ENCODE data around the gene GATD1. TPM values are rescaled to one million over a fixed set of nuclear protein-coding genes. Genes with fewer than 3 reads are reported as not detected.

GATD1 gene
- total and polyA plus RNA-seq, 9 of the 15 experiments (the other 6 are each of a cell fraction or from before 2014, with no cell fraction given) = 2.8 to 144 (median 36.9) TPM

DNA sequence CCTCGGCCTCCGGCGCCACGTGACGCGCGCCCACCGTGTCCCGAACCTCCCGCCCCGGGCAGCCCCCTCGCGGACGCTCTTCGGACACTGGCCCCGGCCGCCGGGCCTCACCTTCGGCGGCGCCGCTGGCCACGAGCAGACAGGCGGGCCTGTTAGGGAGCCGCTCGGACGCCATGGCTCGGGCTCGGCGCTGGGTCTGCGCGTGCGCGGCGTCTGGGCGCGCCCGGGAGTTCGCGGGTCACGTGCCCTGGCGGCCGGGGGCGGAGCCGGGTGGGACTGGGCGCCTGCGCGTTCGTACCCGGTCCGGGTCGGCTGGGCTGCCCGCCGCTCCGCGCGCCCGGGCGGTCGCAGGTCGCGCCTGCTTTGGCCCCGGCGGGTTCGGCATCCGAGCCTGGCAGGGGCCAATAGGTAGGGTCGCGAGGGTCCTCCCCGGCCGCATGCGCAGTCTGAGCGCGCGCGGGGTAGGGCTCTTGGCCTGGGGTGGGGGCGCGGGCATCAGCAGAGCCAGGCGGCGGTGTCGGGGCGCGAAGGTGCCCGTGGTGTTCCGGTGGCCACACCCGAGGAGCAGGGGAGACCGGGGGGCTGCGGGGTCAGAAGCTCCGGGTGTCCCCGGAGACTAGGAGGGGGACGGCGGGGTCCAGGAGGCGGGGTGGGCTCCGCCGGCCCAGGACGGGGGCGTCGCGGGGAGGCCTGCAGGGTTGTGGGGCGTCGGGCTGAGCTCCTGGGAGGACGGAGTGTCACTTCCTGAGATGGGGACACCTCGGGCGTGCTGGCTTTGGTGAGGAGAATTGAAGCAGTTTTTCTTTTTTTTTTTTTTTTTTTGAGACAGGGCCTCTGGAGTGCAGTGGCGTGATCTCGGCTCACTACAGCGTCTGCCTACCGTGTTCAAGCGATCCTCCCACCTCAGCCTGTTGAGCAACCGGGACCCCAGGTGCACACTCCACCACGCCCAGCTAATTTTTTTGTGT is at the start of gene GATD1 (continued):
- TF ChIP-seq, protein P1, sequence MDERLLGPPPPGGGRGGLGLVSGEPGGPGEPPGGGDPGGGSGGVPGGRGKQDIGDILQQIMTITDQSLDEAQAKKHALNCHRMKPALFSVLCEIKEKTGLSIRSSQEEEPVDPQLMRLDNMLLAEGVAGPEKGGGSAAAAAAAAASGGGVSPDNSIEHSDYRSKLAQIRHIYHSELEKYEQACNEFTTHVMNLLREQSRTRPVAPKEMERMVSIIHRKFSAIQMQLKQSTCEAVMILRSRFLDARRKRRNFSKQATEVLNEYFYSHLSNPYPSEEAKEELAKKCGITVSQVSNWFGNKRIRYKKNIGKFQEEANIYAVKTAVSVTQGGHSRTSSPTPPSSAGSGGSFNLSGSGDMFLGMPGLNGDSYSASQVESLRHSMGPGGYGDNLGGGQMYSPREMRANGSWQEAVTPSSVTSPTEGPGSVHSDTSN (CRISPR knock-in tag; IDR thresholded peaks at IDR 0.05; ENCODE audit: low read depth) = no peak
- TF ChIP-seq, protein P1 (tag; conservative IDR thresholded peaks at IDR 0.05; ENCODE audit: low read depth) = no peak
- TF ChIP-seq ZNF75A (CRISPR knock-in tag; IDR thresholded peaks at IDR 0.05) = no peak
- TF ChIP-seq, protein P2, sequence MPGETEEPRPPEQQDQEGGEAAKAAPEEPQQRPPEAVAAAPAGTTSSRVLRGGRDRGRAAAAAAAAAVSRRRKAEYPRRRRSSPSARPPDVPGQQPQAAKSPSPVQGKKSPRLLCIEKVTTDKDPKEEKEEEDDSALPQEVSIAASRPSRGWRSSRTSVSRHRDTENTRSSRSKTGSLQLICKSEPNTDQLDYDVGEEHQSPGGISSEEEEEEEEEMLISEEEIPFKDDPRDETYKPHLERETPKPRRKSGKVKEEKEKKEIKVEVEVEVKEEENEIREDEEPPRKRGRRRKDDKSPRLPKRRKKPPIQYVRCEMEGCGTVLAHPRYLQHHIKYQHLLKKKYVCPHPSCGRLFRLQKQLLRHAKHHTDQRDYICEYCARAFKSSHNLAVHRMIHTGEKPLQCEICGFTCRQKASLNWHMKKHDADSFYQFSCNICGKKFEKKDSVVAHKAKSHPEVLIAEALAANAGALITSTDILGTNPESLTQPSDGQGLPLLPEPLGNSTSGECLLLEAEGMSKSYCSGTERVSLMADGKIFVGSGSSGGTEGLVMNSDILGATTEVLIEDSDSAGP (CRISPR knock-in tag; IDR thresholded peaks at IDR 0.05) = no peak
- no peak for TF ChIP-seq BRD4 (IDR thresholded peaks at IDR 0.05)
- TF ChIP-seq ZNF668 (CRISPR knock-in tag; IDR thresholded peaks at IDR 0.05) = no peak
- TF ChIP-seq BRCA1 (IDR thresholded peaks at IDR 0.05) = no peak
- no peak for TF ChIP-seq BRCA1 (CRISPR knock-in tag; IDR thresholded peaks at IDR 0.05)
- no peak for TF ChIP-seq PTTG1 (tag; IDR thresholded peaks at IDR 0.05; ENCODE audit: low read depth)
- TF ChIP-seq ZNF121 (CRISPR knock-in tag; conservative IDR thresholded peaks at IDR 0.05) = no peak; the same call in 1 of the 2 replicates
- TF ChIP-seq ZNF212 (CRISPR knock-in tag; IDR thresholded peaks at IDR 0.05) = no peak
- TF ChIP-seq HLTF (IDR thresholded peaks at IDR 0.05) = no peak
- TF ChIP-seq NUFIP1 (IDR thresholded peaks at IDR 0.05; ENCODE audit: partially characterized antibody) = no peak
- TF ChIP-seq ZNF134 (CRISPR knock-in tag; conservative IDR thresholded peaks at IDR 0.05) = no peak
- TF ChIP-seq PPARD (CRISPR knock-in tag; IDR thresholded peaks at IDR 0.05) = no peak
- no peak for TF ChIP-seq SMARCA5 (IDR thresholded peaks at IDR 0.05)
- TF ChIP-seq RBM34 (IDR thresholded peaks at IDR 0.05; ENCODE audit: borderline replicate concordance, insufficient read depth, low read length) = no peak
- TF ChIP-seq, protein P3, sequence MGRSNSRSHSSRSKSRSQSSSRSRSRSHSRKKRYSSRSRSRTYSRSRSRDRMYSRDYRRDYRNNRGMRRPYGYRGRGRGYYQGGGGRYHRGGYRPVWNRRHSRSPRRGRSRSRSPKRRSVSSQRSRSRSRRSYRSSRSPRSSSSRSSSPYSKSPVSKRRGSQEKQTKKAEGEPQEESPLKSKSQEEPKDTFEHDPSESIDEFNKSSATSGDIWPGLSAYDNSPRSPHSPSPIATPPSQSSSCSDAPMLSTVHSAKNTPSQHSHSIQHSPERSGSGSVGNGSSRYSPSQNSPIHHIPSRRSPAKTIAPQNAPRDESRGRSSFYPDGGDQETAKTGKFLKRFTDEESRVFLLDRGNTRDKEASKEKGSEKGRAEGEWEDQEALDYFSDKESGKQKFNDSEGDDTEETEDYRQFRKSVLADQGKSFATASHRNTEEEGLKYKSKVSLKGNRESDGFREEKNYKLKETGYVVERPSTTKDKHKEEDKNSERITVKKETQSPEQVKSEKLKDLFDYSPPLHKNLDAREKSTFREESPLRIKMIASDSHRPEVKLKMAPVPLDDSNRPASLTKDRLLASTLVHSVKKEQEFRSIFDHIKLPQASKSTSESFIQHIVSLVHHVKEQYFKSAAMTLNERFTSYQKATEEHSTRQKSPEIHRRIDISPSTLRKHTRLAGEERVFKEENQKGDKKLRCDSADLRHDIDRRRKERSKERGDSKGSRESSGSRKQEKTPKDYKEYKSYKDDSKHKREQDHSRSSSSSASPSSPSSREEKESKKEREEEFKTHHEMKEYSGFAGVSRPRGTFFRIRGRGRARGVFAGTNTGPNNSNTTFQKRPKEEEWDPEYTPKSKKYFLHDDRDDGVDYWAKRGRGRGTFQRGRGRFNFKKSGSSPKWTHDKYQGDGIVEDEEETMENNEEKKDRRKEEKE (IDR thresholded peaks at IDR 0.05; ENCODE audit: borderline replicate concordance in 1 of 2, control insufficient read depth in 1 of 2, low read depth in 2 of 2, low read length in 1 of 2) = no peak
- TF ChIP-seq, protein P4, sequence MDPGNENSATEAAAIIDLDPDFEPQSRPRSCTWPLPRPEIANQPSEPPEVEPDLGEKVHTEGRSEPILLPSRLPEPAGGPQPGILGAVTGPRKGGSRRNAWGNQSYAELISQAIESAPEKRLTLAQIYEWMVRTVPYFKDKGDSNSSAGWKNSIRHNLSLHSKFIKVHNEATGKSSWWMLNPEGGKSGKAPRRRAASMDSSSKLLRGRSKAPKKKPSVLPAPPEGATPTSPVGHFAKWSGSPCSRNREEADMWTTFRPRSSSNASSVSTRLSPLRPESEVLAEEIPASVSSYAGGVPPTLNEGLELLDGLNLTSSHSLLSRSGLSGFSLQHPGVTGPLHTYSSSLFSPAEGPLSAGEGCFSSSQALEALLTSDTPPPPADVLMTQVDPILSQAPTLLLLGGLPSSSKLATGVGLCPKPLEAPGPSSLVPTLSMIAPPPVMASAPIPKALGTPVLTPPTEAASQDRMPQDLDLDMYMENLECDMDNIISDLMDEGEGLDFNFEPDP (CRISPR knock-in tag; IDR thresholded peaks at IDR 0.05) = no peak

Data from K562 (cell line).